GM18868 (cell line): ENCODE data around the gene BTBD8.

Experiments used
- ATAC-seq: cut with Tn5 transposase; IDR thresholded peaks from one replicate; pipeline ENCODE4 v1.9.1; 2021; ENCODE audit warnings: mild to moderate bottlenecking, moderate library complexity; ENCODE audit not compliant: unreplicated experiment

BTBD8 gene

GRCh38 chr1:92188436-92189255 lies 108.5 kb downstream of the BTBD8 start:
- ATAC-seq, result no peak

GRCh38 chr1:92191726-92192125 lies 111.6 kb downstream of the BTBD8 start:
- ATAC-seq, result no peak

GRCh38 chr1:92192246-92192645 lies 112.1 kb downstream of the BTBD8 start:
- no peak for ATAC-seq

- no peak for ATAC-seq
Observed at GRCh38 chr1:92194511-92194910, 114.4 kb downstream of the BTBD8 start.

- no peak for ATAC-seq
Observed at GRCh38 chr1:92201973-92202372, 121.8 kb downstream of the BTBD8 start.

- no peak for ATAC-seq
Observed at GRCh38 chr1:92203105-92203504, 123.0 kb downstream of the BTBD8 start.

- ATAC-seq, result no peak
Observed at GRCh38 chr1:92210701-92211100, 130.6 kb downstream of the BTBD8 start.

- ATAC-seq, result no peak
Observed at GRCh38 chr1:92211166-92211565, 131.0 kb downstream of the BTBD8 start.

GRCh38 chr1:92217721-92218120 lies 137.6 kb downstream of the BTBD8 start, which contains the start of gene C1orf146:
C1orf146 (plus strand) TSS chr1:92217915; CDS start chr1:92231421, 13,506 bp downstream.
- ATAC-seq, result no peak

- no peak for ATAC-seq
Observed at GRCh38 chr1:92218559-92218958, 138.4 kb downstream of the BTBD8 start.

- ATAC-seq, result no peak
Observed at GRCh38 chr1:92219028-92219427, 138.9 kb downstream of the BTBD8 start.

GRCh38 chr1:92228401-92228800 lies 148.3 kb downstream of the BTBD8 start:
- ATAC-seq, result no peak

- no peak for ATAC-seq
Observed at GRCh38 chr1:92230736-92231135, 150.6 kb downstream of the BTBD8 start.
